ENCODE measurements around the gene SDK1. TPM values are rescaled to one million over a fixed set of nuclear protein-coding genes. Genes with fewer than 3 reads are reported as not detected.

The SDK1 gene
- total RNA-seq, 1 donor from 2014 or later, result 0.48 TPM

GRCh38 chr7:3277604-3278572 lies 23.2 kb upstream of the SDK1 start:
- H3K27ac Mint-ChIP-seq, result no peak overlapping the region
- no peak for DNase-seq (ENCODE audit: low spot score)
- no peaks in the 10 kb centered on the region for H3K36me3 Mint-ChIP-seq (ENCODE audit: low read depth)
- H3K4me3 Mint-ChIP-seq (ENCODE audit: low read depth), result no peak overlapping the region
- H3K4me1 Mint-ChIP-seq (ENCODE audit: low read depth), result no peaks in the 10 kb centered on the region
- peaks cover 4% of the 10 kb centered on the region for H3K27me3 Mint-ChIP-seq (ENCODE audit: low read depth)
- H3K9me3 Mint-ChIP-seq, result peaks cover 4% of the 10 kb centered on the region
- intact Hi-C loops (cut with micrococcal nuclease), result no loop called here

- Mint-ChIP-seq H3K4me3 (ENCODE audit: low read depth) (no peak overlapping the region), H3K9me3 (peaks cover 4% of the 10 kb centered on the region), H3K27ac (no peak overlapping the region), H3K27me3 (ENCODE audit: low read depth) (peaks cover 4% of the 10 kb centered on the region), H3K36me3 (ENCODE audit: low read depth) (no peaks in the 10 kb centered on the region), H3K4me1 (ENCODE audit: low read depth) (no peaks in the 10 kb centered on the region)
- no peak for DNase-seq (ENCODE audit: low spot score)
- intact Hi-C loops (cut with micrococcal nuclease), result no loop called here
Observed at GRCh38 chr7:3279147-3279818, 21.8 kb upstream of the SDK1 start.

- intact Hi-C loops (cut with micrococcal nuclease), result no loop called here
- no peaks in the 10 kb centered on the region for H3K4me1 Mint-ChIP-seq (ENCODE audit: low read depth)
- H3K4me3 Mint-ChIP-seq (ENCODE audit: low read depth), result no peak overlapping the region
- peaks cover 4% of the 10 kb centered on the region for H3K9me3 Mint-ChIP-seq
- H3K27me3 Mint-ChIP-seq (ENCODE audit: low read depth), result peaks cover 4% of the 10 kb centered on the region
- DNase-seq (ENCODE audit: low spot score), result no peak
- no peaks in the 10 kb centered on the region for H3K36me3 Mint-ChIP-seq (ENCODE audit: low read depth)
- H3K27ac Mint-ChIP-seq, result no peak overlapping the region
Observed at GRCh38 chr7:3280445-3280844, 20.6 kb upstream of the SDK1 start.

- Mint-ChIP-seq H3K4me3 (ENCODE audit: low read depth) (no peak overlapping the region), H3K27me3 (ENCODE audit: low read depth) (peaks cover 4% of the 10 kb centered on the region), H3K27ac (no peak overlapping the region), H3K9me3 (peaks cover 4% of the 10 kb centered on the region), H3K4me1 (ENCODE audit: low read depth) (no peaks in the 10 kb centered on the region), H3K36me3 (ENCODE audit: low read depth) (no peaks in the 10 kb centered on the region)
- intact Hi-C loops (cut with micrococcal nuclease), result no loop called here
- no peak for DNase-seq (ENCODE audit: low spot score)
Observed at GRCh38 chr7:3280946-3281656, 20.0 kb upstream of the SDK1 start.

DNA sequence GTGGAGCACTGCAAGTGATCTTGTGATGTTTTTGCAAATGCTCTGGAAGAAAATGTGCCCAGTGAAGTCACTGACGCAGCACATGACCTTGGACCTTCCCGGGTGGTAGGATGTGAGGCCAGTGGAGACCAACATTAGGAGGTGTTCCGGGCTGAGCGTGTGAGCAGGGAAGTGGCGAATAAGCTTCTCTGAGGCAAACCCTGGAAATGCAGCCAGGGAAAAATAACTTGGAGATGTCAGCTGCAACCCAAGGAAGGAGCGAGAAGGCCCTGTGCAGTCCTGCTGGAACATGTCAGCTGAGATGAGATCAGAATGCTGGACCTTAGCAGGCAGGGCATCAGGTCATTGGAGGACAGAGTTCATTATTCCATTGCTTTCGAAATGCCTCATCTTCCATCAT lies 18.6 kb upstream of the SDK1 start:
- intact Hi-C loops (cut with micrococcal nuclease), result no loop called here
- Mint-ChIP-seq H3K4me3 (ENCODE audit: low read depth) (no peak overlapping the region), H3K27ac (no peak overlapping the region), H3K36me3 (ENCODE audit: low read depth) (no peaks in the 10 kb centered on the region), H3K9me3 (peaks cover 8% of the 10 kb centered on the region), H3K27me3 (ENCODE audit: low read depth) (peaks cover 4% of the 10 kb centered on the region), H3K4me1 (ENCODE audit: low read depth) (no peaks in the 10 kb centered on the region)
- DNase-seq (ENCODE audit: low spot score), result no peak

DNA sequence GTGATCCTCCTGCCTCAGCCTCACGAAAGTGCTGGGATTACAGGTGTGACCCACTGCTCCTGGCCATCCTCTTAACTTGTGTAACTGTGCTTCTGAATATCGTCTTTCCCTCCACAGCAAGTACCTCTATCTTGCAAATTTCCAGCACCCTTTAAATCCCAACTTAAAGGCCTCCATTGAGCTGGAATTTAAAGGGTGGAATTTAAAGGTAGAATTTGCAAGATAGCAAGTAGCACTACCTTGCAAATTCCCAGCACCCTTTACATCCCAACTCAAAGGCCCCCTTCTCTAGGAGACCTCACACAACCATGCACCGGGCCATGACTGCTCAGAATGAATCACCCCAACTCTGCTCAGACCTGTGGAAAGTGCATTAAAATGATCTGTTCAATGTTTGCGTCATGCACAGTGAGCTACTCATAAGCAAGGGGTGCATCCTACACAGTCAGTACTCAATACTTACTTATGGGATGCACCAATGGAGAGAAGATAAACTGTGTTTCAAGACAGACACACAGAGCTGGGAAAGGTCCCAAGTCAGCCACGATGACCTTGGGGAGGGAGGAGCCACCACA lies 17.8 kb upstream of the SDK1 start:
- DNase-seq (ENCODE audit: low spot score), result no peak
- intact Hi-C loops (cut with micrococcal nuclease), result no loop called here
- Mint-ChIP-seq H3K36me3 (ENCODE audit: low read depth) (no peaks in the 10 kb centered on the region), H3K9me3 (peaks cover 5% of the 10 kb centered on the region), H3K4me1 (ENCODE audit: low read depth) (no peaks in the 10 kb centered on the region), H3K4me3 (ENCODE audit: low read depth) (no peak overlapping the region), H3K27ac (no peak overlapping the region), H3K27me3 (ENCODE audit: low read depth) (peaks cover 3% of the 10 kb centered on the region)

GRCh38 chr7:3285652-3286051 lies 15.4 kb upstream of the SDK1 start:
- H3K9me3 Mint-ChIP-seq, result peaks cover 5% of the 10 kb centered on the region
- intact Hi-C loops (cut with micrococcal nuclease), result no loop called here
- H3K27me3 Mint-ChIP-seq (ENCODE audit: low read depth), result no peaks in the 10 kb centered on the region
- no peaks in the 10 kb centered on the region for H3K36me3 Mint-ChIP-seq (ENCODE audit: low read depth)
- no peaks in the 10 kb centered on the region for H3K4me1 Mint-ChIP-seq (ENCODE audit: low read depth)
- no peak overlapping the region for H3K4me3 Mint-ChIP-seq (ENCODE audit: low read depth)
- no peak overlapping the region for H3K27ac Mint-ChIP-seq
- DNase-seq (ENCODE audit: low spot score), result no peak

DNA sequence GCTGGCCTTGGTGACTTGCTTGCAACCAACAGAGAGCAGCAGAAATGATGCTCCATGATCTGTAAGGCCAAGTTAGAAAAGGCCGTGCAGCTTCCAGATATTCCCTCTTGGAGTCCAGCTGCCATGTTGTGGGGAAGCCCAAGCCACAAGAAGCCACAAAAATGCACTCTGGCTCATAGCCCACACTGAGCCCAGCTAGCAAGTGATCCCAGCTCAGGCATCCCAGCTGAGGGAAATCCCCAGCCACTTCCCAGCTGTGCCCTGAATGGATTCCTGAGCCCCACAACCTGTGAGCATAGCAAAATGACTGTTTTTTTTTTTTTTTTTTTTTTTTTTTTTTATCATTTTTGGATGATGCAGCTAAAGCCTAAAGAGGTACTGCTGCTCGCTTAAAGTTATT lies 11.1 kb upstream of the SDK1 start:
- Mint-ChIP-seq H3K4me3 (ENCODE audit: low read depth) (no peak overlapping the region), H3K4me1 (ENCODE audit: low read depth) (no peaks in the 10 kb centered on the region), H3K27ac (no peak overlapping the region), H3K27me3 (ENCODE audit: low read depth) (peaks cover 6% of the 10 kb centered on the region), H3K36me3 (ENCODE audit: low read depth) (no peaks in the 10 kb centered on the region), H3K9me3 (peaks cover 5% of the 10 kb centered on the region)
- intact Hi-C loops (cut with micrococcal nuclease), result no loop called here
- no peak for DNase-seq (ENCODE audit: low spot score)

- H3K27me3 Mint-ChIP-seq (ENCODE audit: low read depth), result peaks cover 12% of the 10 kb centered on the region
- no peak for DNase-seq (ENCODE audit: low spot score)
- intact Hi-C loops (cut with micrococcal nuclease), result no loop called here
- H3K27ac Mint-ChIP-seq, result no peak overlapping the region
- H3K4me3 Mint-ChIP-seq (ENCODE audit: low read depth), result no peak overlapping the region
- no peaks in the 10 kb centered on the region for H3K9me3 Mint-ChIP-seq
- H3K4me1 Mint-ChIP-seq (ENCODE audit: low read depth), result no peaks in the 10 kb centered on the region
- no peaks in the 10 kb centered on the region for H3K36me3 Mint-ChIP-seq (ENCODE audit: low read depth)
Observed at GRCh38 chr7:3292694-3293093, 8.4 kb upstream of the SDK1 start.

DNA sequence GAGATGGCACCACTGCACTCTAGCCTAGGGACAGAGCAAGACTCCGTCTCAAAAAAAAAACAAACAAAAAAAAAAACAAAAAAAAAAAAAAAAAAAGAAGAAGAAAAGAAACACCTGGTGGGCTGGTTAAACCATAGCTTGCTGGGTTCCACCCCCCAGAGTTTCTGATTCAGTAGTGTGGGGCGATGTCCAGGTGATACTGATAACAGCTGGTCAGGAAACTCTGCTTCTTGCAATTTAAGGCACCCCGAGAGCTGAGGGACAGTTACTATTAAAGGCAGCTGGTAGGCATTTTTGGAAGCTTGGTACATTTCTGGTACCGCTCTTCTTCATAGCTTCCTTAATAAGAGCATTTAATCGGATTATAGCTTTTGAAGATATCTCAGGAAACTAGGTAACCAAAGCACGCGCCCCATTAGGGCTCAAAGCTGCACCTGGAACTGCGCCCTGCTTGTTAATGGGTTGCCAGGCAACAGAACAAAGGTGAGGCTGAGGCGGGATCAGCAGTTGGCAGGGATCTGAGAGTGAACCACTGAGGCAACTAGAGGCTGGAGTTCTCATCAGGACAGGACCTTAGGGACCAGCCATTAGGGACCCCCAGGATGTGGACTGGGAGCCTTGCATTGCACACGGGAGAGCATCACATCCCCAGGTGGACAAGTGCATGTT lies 6.5 kb upstream of the SDK1 start:
- intact Hi-C loops (cut with micrococcal nuclease), result no loop called here
- H3K27me3 Mint-ChIP-seq (ENCODE audit: low read depth), result peaks cover 20% of the 10 kb centered on the region
- H3K4me3 Mint-ChIP-seq (ENCODE audit: low read depth), result no peak overlapping the region

GRCh38 chr7:3297105-3297819 lies 3.8 kb upstream of the SDK1 start:
- H3K36me3 Mint-ChIP-seq (ENCODE audit: low read depth), result no peaks in the 10 kb centered on the region
- intact Hi-C loops (cut with micrococcal nuclease), result no loop called here
- no peak overlapping the region for H3K27ac Mint-ChIP-seq
- H3K4me3 Mint-ChIP-seq (ENCODE audit: low read depth), result no peak overlapping the region
- peaks cover 29% of the 10 kb centered on the region for H3K27me3 Mint-ChIP-seq (ENCODE audit: low read depth)
- no peak for DNase-seq (ENCODE audit: low spot score)
- H3K4me1 Mint-ChIP-seq (ENCODE audit: low read depth), result peaks cover 8% of the 10 kb centered on the region
- no peaks in the 10 kb centered on the region for H3K9me3 Mint-ChIP-seq

More for the DNA sequence above, 6.5 kb upstream of the SDK1 start:
- no peaks in the 10 kb centered on the region for H3K9me3 Mint-ChIP-seq
- no peak overlapping the region for H3K27ac Mint-ChIP-seq
- H3K36me3 Mint-ChIP-seq (ENCODE audit: low read depth), result no peaks in the 10 kb centered on the region
- no peak for DNase-seq (ENCODE audit: low spot score)
- peaks cover 3% of the 10 kb centered on the region for H3K4me1 Mint-ChIP-seq (ENCODE audit: low read depth)
